ENCODE data around the gene IPP.
"Not testable (repeated sequence)": the region's sequence is repeated elsewhere in the genome, so short reads cannot be mapped to it uniquely, and the experiment has no call there.

The IPP gene

GRCh38 chr1:45752014-45752413 lies 1.6 kb upstream of the IPP start:
- TF ChIP-seq ZNF529 (tag by site-specific recombination; IDR thresholded peaks at IDR 0.05; ENCODE audit: insufficient replicate concordance) (no peak), OVOL3 (tag by site-specific recombination; IDR thresholded peaks at IDR 0.05) (no peak), ZNF362 (tag by site-specific recombination; IDR thresholded peaks at IDR 0.05) (no peak), ZNF23 (tag by site-specific recombination; IDR thresholded peaks at IDR 0.05; ENCODE audit: borderline replicate concordance) (no peak), ZFP69B (tag by site-specific recombination; IDR thresholded peaks at IDR 0.05) (no peak), ZNF223 (tag by site-specific recombination; IDR thresholded peaks at IDR 0.05) (no peak), ZNF394 (tag by site-specific recombination; IDR thresholded peaks at IDR 0.05; ENCODE audit: borderline replicate concordance) (no peak), CTCF (tag by site-specific recombination; IDR thresholded peaks at IDR 0.05) (no peak), ZSCAN30 (tag by site-specific recombination; IDR thresholded peaks at IDR 0.05) (no peak), ZNF48 (tag by site-specific recombination; IDR thresholded peaks at IDR 0.05) (no peak), ZNF146 (tag by site-specific recombination; IDR thresholded peaks at IDR 0.05) (no peak), ZNF148 (tag by site-specific recombination; IDR thresholded peaks at IDR 0.05; ENCODE audit: borderline replicate concordance) (no peak), ZNF501 (tag by site-specific recombination; IDR thresholded peaks at IDR 0.05) (no peak), ZNF670 (tag by site-specific recombination; IDR thresholded peaks at IDR 0.05; ENCODE audit: low read depth) (no peak)
- Histone ChIP-seq H3K36me3 (ENCODE audit: control insufficient read depth in 2 of 2, insufficient read depth in 1 of 2, low read length in 2 of 2) (no peaks in the 10 kb centered on the region), H3K9me3 (ENCODE audit: control insufficient read depth, insufficient read depth, low read depth, low read length) (no peaks in the 10 kb centered on the region), H3K27ac (ENCODE audit: extremely low read depth, low read depth, low read length) (no peak overlapping the region), H3K4me1 (ENCODE audit: control insufficient read depth, insufficient read depth, low read length) (no peaks in the 10 kb centered on the region), H3K4me3 (ENCODE audit: low read depth, low read length) (no peak overlapping the region)
- POLR2A ChIA-PET = no interaction called here
- CTCF ChIA-PET = no interaction called here

GRCh38 chr1:45751039-45751838 lies 786 bp upstream of the IPP start:
- H3K36me3 ChIP-seq (ENCODE audit: control insufficient read depth in 2 of 2, insufficient read depth in 1 of 2, low read length in 2 of 2); H3K9me3 ChIP-seq (ENCODE audit: control insufficient read depth, insufficient read depth, low read depth, low read length); CTCF ChIA-PET; H3K4me1 ChIP-seq (ENCODE audit: control insufficient read depth, insufficient read depth, low read length): not testable (repeated sequence)
- TF ChIP-seq PRDM4 (tag by site-specific recombination; IDR thresholded peaks at IDR 0.05) (0 out of 2 replicates have a peak, but pooled peaks have one; percentile 14), ZNF518A (tag by site-specific recombination; conservative IDR thresholded peaks at IDR 0.05; ENCODE audit: low read depth) (0 out of 2 replicates have a peak, but pooled peaks have one; percentile 2)
- Histone ChIP-seq H3K4me3 (ENCODE audit: low read depth, low read length) (peak overlapping the region; percentile 61), H3K27ac (ENCODE audit: extremely low read depth, low read depth, low read length) (peak overlapping the region; percentile 87)
- POLR2A ChIA-PET = interaction anchor here (0.6 to 0.7 kb wide), 2 partner anchors 52 to 65 kb away, joined by 3 to 5 read pairs; partner anchors contain the start of gene MAST2

Measured in HEK293 (cell line).